Ovary (tissue), 9 donors: ENCODE measurements around the gene CYP2R1. TPM values are rescaled to one million over a fixed set of nuclear protein-coding genes. Genes with fewer than 3 reads are reported as not detected.

ENCODE experiments used
- DNase-seq, 5 donors: peaks; one replicate each; pipeline ENCODE4 v3.0.0-alpha.2; 2019 to 2020
- H3K27ac ChIP-seq, 2 donors: fragments of 200-600 bp; one replicate each; pipeline versions ENCODE4 v1.5.1 to v1.8.0; 2019 to 2022
- H3K27me3 ChIP-seq: fragments of 200-600 bp; one replicate; pipeline ENCODE4 v1.8.0; 2022
- H3K36me3 ChIP-seq: fragments of 200-600 bp; sonication (generic); one replicate; pipeline ENCODE4 v1.5.1; 2019
- H3K4me1 ChIP-seq: one replicate; pipeline ENCODE4 v1.8.1; 2013; ENCODE audit warnings: mild to moderate bottlenecking, moderate library complexity; ENCODE audit not compliant: insufficient read depth
- H3K4me3 ChIP-seq: fragments of 200-600 bp; sonication (generic); one replicate; pipeline ENCODE4 v1.5.1; 2017
- H3K9me3 ChIP-seq, 2 donors: fragments of 200-600 bp in 1 of 2; sonication (generic) in 1 of 2; one replicate each; pipeline versions ENCODE4 v1.5.1 to v1.8.1; 2013 to 2019; ENCODE audit warnings: mild to moderate bottlenecking in 1 of 2, moderate library complexity in 1 of 2
- CTCF ChIP-seq, 3 donors: fragments of 450-650 bp in 2 of 3; fragments of 200-600 bp in 1 of 3; IDR thresholded peaks; one replicate each; pipeline versions ENCODE4 v1.5.1 to v1.8.0; 2016 to 2022; ENCODE audit warnings: antibody characterized with exemption in 3 of 3, mild to moderate bottlenecking in 1 of 3
- EP300 ChIP-seq: sonication (generic); formaldehyde crosslinking; IDR thresholded peaks from one replicate; pipeline ENCODE4 v1.6.1; 2017; ENCODE audit warnings: antibody characterized with exemption
- POLR2A ChIP-seq: fragments of 450-650 bp; IDR thresholded peaks from one replicate; pipeline ENCODE4 v1.6.1; 2017; ENCODE audit warnings: antibody characterized with exemption, mild to moderate bottlenecking, moderate library complexity
- WGBS, 3 donors: extraction: QIAGEN DNeasy Blood & Tissue Kit in 1 of 3; methylation state at CpG; one replicate each; pipeline versions ENCODE4 v1.1.5 to v1.1.7; 2013 to 2017; 5-methylcytosine and 5-hydroxymethylcytosine counted together
- intact Hi-C, 4 donors: fragments of 100-400 bp; cut with DNase I; formaldehyde crosslinking; loops; one replicate each; pipeline versions ENCODE4 v1.11.0 to v1.15.1; 2022 to 2023
- polyA plus RNA-seq, 2 donors: library from polyadenylated mRNA; stranded (reverse); fragments of 200-250 nt in 1 of 2; fragments of 350-450 nt in 1 of 2; fragmentation: Illumina TruSeq in 1 of 2; extraction: RNeasy Lipid Tissue Mini Kit (QIAGEN cat#74804) in 1 of 2; gene quantifications; one replicate each; pipeline ENCODE4 v1.2.3, GENCODE V29; 2013 to 2014
- total RNA-seq, 7 donors: library from RNA; depleted of rRNA in 2 of 7; stranded (reverse); fragments of >200 nt in 2 of 7; fragmentation: NEBNext Ultra II Directional in 3 of 7; extraction: Animal tissue kit (Norgen Biotek cat#: 25700) in 3 of 7; gene quantifications; one replicate each; pipeline versions ENCODE4 v1.1.0 to v1.2.4, GENCODE V29; 2016 to 2023
- donor health status: DM: no; HTN: no; CAD: no; lungs with moderate emphysema.
- donor health status: DM: no; HTN: no; CAD: no.
- donor health status: Bipolar disorder and iron deficiency.
- donor health status: DM: yes; HTN: yes; CAD: no.
- donor health status: DM: no; HTN: no; CAD: no.
- donor health status: DM: yes; HTN: yes; CAD: no.

The CYP2R1 gene
- total and polyA plus RNA-seq, 9 donors: 6.0 to 8.9 (median 7.1) TPM

GRCh38 chr11:14930369-14930768 lies 38.3 kb upstream of the CYP2R1 start:
- WGBS, 3 donors: 47 to 51% (median 49%) methylated on average over 2 of the region's 2 CpGs
- TF ChIP-seq EP300 (no peak), CTCF (IDR thresholded peaks at IDR 0.05) (no peak), POLR2A (no peak)
- intact Hi-C loops: no loop called here

DNA sequence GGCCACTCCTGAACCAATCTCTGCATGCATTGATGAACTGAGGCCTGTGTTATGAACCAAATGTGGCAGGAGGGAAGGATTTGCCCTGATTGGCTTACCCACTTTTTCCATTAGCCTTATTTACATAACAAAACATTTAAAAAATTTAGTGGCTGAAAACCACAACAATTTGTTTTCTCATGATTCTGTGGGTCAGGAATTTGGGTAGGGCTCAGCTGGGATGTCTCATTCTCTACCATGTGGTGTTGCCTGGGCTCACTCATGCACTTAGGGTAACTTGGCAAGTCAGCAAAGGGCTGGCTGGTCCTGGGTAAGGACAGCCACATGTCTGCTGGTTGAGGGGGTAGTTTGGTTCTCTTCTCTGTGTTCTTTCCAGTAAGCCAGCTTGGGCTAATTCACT lies 35.1 kb upstream of the CYP2R1 start:
- intact Hi-C loops: no loop called here
- Histone ChIP-seq H3K27ac (no peak overlapping the region), H3K9me3 (no peaks in the 10 kb centered on the region), H3K4me1 (no peaks in the 10 kb centered on the region), H3K4me3 (no peak overlapping the region), H3K36me3 (no peaks in the 10 kb centered on the region), H3K27me3 (no peaks in the 10 kb centered on the region)
- TF ChIP-seq CTCF (IDR thresholded peaks at IDR 0.05) (no peak), EP300 (no peak), POLR2A (no peak)
- no peak for DNase-seq

More at GRCh38 chr11:14930369-14930768, 38.3 kb upstream of the CYP2R1 start:
- Histone ChIP-seq H3K4me3 (no peak overlapping the region), H3K9me3 (no peaks in the 10 kb centered on the region), H3K27me3 (no peaks in the 10 kb centered on the region), H3K36me3 (no peaks in the 10 kb centered on the region), H3K4me1 (no peaks in the 10 kb centered on the region), H3K27ac (no peak overlapping the region)
- DNase-seq: no peak

GRCh38 chr11:14924318-14924717 lies 32.3 kb upstream of the CYP2R1 start:
- Histone ChIP-seq H3K36me3 (no peaks in the 10 kb centered on the region), H3K9me3 (no peaks in the 10 kb centered on the region), H3K4me3 (no peak overlapping the region), H3K27ac (no peak overlapping the region), H3K27me3 (no peaks in the 10 kb centered on the region), H3K4me1 (no peaks in the 10 kb centered on the region)
- TF ChIP-seq POLR2A: no peak
- TF ChIP-seq EP300: no peak
- TF ChIP-seq CTCF (IDR thresholded peaks at IDR 0.05): no peak
- intact Hi-C loops: no loop called here
- WGBS, 3 donors: 64 to 84% (median 75%) methylated on average over 3 of the region's 3 CpGs
- DNase-seq: no peak

DNA sequence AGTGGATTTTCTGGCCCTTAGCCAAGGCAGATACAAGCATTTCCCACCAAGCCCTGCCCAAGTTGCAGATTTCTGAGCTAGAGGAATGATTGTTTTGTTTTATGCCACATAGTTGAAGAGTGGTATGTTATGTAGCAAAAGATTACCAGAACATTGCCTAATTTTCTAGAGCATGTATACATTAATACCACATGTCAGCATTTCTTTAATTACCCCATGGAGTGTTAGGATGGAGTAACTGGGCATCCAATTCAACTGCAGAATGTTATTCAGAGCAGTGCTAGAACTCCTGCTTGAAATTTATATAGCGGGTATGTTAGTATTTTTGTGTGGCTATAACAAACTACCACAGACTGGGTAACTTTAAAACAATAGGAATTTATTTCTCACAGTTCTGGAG lies 24.4 kb upstream of the CYP2R1 start:
- Histone ChIP-seq H3K4me1 (no peaks in the 10 kb centered on the region), H3K4me3 (no peak overlapping the region), H3K9me3 (no peaks in the 10 kb centered on the region), H3K36me3 (no peaks in the 10 kb centered on the region), H3K27me3 (no peaks in the 10 kb centered on the region), H3K27ac (no peak overlapping the region)
- DNase-seq: no peak
- intact Hi-C loops: no loop called here
- 84 to 92% (median 90%) methylated on average over 1 of the region's 1 CpG for WGBS, 3 donors
- TF ChIP-seq CTCF (IDR thresholded peaks at IDR 0.05) (no peak), POLR2A (no peak), EP300 (no peak)

GRCh38 chr11:14914536-14914935 lies 22.5 kb upstream of the CYP2R1 start:
- no peaks in the 10 kb centered on the region for H3K4me1 ChIP-seq
- TF ChIP-seq CTCF (IDR thresholded peaks at IDR 0.05) (no peak), POLR2A (no peak), EP300 (no peak)
- H3K27me3 ChIP-seq: no peaks in the 10 kb centered on the region
- DNase-seq: no peak
- no peaks in the 10 kb centered on the region for H3K9me3 ChIP-seq
- no peak overlapping the region for H3K4me3 ChIP-seq
- 43 to 51% (median 43%) methylated on average over 3 of the region's 3 CpGs for WGBS, 3 donors
- intact Hi-C loops: no loop called here
- no peaks in the 10 kb centered on the region for H3K36me3 ChIP-seq
- H3K27ac ChIP-seq: no peak overlapping the region
